ENCODE measurements around the gene GAPDHS.

GAPDHS gene

DNA sequence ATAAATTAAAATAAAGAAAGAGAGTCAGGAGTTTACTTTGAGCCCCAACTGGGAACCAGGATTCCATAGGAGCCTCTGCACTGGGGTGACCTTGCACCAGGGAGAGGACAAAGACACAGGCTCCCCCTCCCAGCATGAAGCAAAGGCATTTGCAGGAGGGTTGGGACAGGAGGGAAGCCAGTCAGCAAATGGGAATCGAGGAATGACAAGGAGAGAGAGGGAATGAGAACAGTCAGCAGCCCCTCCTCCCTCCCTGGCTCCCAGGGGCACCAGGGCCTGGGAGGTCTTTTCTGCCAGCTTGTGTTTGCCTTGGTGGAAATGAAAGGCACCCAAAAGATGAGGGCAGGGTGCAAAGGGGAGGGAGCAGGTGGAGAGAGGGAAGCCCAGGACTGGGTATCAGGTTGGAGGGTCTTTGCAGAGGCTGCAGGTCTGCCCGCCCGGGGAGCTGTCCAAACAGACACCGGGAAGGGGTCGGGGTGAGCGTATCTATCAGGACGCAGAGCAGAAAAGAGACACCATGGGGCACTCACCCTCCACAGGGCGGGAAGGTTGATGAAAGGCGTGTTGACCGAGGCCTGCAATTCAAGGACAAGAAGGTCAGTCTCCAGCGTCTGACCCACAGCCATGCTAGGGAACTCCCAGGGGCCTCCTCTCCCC lies 8.9 kb upstream of the GAPDHS start:
- Histone ChIP-seq H3K27me3 (replicated peaks in 2 of 5; ENCODE audit: control insufficient read depth in 4 of 5, insufficient read depth in 5 of 5, low read length in 4 of 5) (peaks cover 0 to 4% (median 0%) of the 10 kb centered on the region in 5 experiments), H3K4me3 (ENCODE audit: control insufficient read depth in 1 of 7, extremely low read depth in 1 of 7, insufficient read depth in 4 of 7, low read depth in 2 of 7, low read length in 6 of 7) (no peak overlapping the region), H3K4me1 (ENCODE audit: control extremely low read depth in 1 of 4, control insufficient read depth in 4 of 4, insufficient read depth in 4 of 4, low read length in 3 of 4) (peaks cover 0 to 17% (median 10%) of the 10 kb centered on the region in 4 experiments), H3K9me3 (ENCODE audit: control extremely low read depth in 1 of 5, control insufficient read depth in 4 of 5, insufficient read depth in 2 of 5, low read depth in 1 of 5, low read length in 4 of 5) (no peaks in the 10 kb centered on the region), H3K36me3 (ENCODE audit: control insufficient read depth in 4 of 4, insufficient read depth in 4 of 4, low read length in 3 of 4) (no peaks in the 10 kb centered on the region), H3K27ac (ENCODE audit: insufficient read depth in 1 of 2, low read depth in 1 of 2, low read length in 2 of 2, poor library complexity in 1 of 2, severe bottlenecking in 2 of 2) (no peak overlapping the region)
- DNase-seq = no peak
- 85% methylated on average over 10 of the region's 11 CpGs for WGBS (ENCODE audit: insufficient coverage)
- ChIA-PET CTCF (interaction anchor here (0.7 to 1.5 kb wide), 2 partner anchors 25 to 112 kb away, joined by 3 to 4 read pairs; no protein-coding TSS in a partner anchor), POLR2A (no interaction called here)

DNA sequence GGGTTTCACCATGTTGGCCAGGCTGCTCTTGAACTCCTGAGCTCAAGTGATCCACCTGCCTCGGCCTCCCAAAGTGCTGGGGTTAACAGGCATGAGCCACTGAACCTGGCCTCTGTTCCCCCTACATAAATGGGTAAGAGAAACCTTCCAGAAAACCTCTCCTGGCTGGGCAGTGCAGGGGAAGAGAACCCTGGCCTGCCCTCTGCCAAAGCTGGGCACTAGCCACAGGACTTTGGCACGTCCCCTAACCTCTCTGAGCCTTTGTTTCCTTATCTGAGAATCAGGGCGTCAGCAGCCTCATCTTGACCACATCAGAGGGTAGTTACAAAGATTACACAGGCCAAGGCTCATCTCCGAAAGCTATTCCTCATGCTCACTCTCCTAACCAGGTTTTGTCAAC lies 7.4 kb upstream of the GAPDHS start:
- no peak overlapping the region for H3K4me3 ChIP-seq (ENCODE audit: control insufficient read depth in 1 of 7, extremely low read depth in 1 of 7, insufficient read depth in 4 of 7, low read depth in 2 of 7, low read length in 6 of 7)
- no peak overlapping the region for H3K27ac ChIP-seq (ENCODE audit: insufficient read depth in 1 of 2, low read depth in 1 of 2, low read length in 2 of 2, poor library complexity in 1 of 2, severe bottlenecking in 2 of 2)
- H3K27me3 ChIP-seq (replicated peaks in 2 of 5; ENCODE audit: control insufficient read depth in 4 of 5, insufficient read depth in 5 of 5, low read length in 4 of 5) = peaks cover 0 to 5% (median 0%) of the 10 kb centered on the region in 5 experiments
- H3K36me3 ChIP-seq (ENCODE audit: control insufficient read depth in 4 of 4, insufficient read depth in 4 of 4, low read length in 3 of 4) = no peaks in the 10 kb centered on the region
- H3K9me3 ChIP-seq (ENCODE audit: control extremely low read depth in 1 of 5, control insufficient read depth in 4 of 5, insufficient read depth in 2 of 5, low read depth in 1 of 5, low read length in 4 of 5) = no peaks in the 10 kb centered on the region
- WGBS (ENCODE audit: insufficient coverage) = 96% methylated on average over 4 of the region's 4 CpGs
- peaks cover 0 to 25% (median 17%) of the 10 kb centered on the region in 4 experiments for H3K4me1 ChIP-seq (ENCODE audit: control extremely low read depth in 1 of 4, control insufficient read depth in 4 of 4, insufficient read depth in 4 of 4, low read length in 3 of 4)
- ChIA-PET POLR2A (no interaction called here), CTCF (interaction anchor here (0.8 to 1.0 kb wide), 3 partner anchors 14 to 23 kb away, joined by 3 to 4 read pairs (median 4); no protein-coding TSS in a partner anchor)
- DNase-seq = no peak

DNA sequence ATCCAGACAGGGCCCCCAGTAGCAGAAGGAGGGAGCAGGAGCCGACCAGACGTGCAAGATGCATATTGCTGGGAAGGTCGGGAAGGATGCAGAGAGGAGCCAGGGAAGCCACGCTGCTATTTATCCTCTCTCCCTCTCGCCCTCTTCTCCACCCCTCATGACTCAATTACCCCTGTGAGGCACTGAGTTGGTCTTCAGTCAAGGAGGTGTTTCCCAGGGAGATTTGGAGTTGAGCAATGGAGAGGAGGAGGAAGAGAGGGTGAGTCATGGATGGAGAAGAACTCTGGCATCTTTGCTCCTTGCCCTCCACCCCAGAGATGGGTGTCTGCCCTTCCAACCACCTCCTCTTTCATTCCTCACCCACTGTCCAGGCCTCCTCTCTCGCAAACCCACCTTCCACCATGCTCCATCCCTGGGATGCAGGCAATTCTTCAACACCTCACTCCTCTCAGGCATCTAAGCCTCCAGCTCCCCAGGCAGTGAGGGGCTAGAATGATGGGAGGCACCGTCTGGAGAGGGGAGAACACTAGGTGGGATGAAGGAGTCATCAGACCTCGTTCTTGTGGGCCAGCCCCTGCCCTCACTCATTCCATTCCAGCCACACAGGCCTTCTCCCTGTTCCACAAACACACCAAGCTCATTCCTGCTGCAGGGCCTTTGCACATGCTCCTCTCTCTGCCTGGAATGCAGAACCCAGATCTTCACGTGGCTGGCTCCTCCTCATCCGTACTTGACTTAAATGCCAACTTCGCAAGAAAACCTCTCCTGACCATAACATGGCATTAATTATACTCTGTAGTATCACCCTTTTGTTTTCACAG lies 4.8 kb upstream of the GAPDHS start, which contains the start of gene SBSN:
SBSN (minus strand) TSS at position 94 of the 821 bp plus-strand sequence; CDS start at position 64, 30 bp downstream.
- 97% methylated on average over 3 of the region's 11 CpGs for WGBS (ENCODE audit: insufficient coverage)
- Histone ChIP-seq H3K4me1 (ENCODE audit: control extremely low read depth in 1 of 4, control insufficient read depth in 4 of 4, insufficient read depth in 4 of 4, low read length in 3 of 4) (peaks cover 0 to 31% (median 24%) of the 10 kb centered on the region in 4 experiments), H3K27me3 (replicated peaks in 2 of 5; ENCODE audit: control insufficient read depth in 4 of 5, insufficient read depth in 5 of 5, low read length in 4 of 5) (peaks cover 0 to 6% (median 0%) of the 10 kb centered on the region in 5 experiments), H3K27ac (ENCODE audit: insufficient read depth in 1 of 2, low read depth in 1 of 2, low read length in 2 of 2, poor library complexity in 1 of 2, severe bottlenecking in 2 of 2) (no peak within 1 kb of the TSS), H3K9me3 (ENCODE audit: control extremely low read depth in 1 of 5, control insufficient read depth in 4 of 5, insufficient read depth in 2 of 5, low read depth in 1 of 5, low read length in 4 of 5) (no peaks in the 10 kb centered on the region), H3K36me3 (ENCODE audit: control insufficient read depth in 4 of 4, insufficient read depth in 4 of 4, low read length in 3 of 4) (no peaks in the 10 kb centered on the region), H3K4me3 (ENCODE audit: control insufficient read depth in 1 of 7, extremely low read depth in 1 of 7, insufficient read depth in 4 of 7, low read depth in 2 of 7, low read length in 6 of 7) (peak within 1 kb of the TSS in 1 of 7 experiments; percentile 26)
- DNase-seq = no peak
- ChIA-PET POLR2A (interaction anchor here (0.6 kb wide), 1 partner anchor 15 kb away, joined by 5 read pairs; the partner anchor contains the start of gene DMKN), CTCF (interaction anchor here (1.0 to 2.6 kb wide), 3 partner anchors 18 to 24 kb away, joined by 3 to 9 read pairs (median 6); no protein-coding TSS in a partner anchor)

DNA sequence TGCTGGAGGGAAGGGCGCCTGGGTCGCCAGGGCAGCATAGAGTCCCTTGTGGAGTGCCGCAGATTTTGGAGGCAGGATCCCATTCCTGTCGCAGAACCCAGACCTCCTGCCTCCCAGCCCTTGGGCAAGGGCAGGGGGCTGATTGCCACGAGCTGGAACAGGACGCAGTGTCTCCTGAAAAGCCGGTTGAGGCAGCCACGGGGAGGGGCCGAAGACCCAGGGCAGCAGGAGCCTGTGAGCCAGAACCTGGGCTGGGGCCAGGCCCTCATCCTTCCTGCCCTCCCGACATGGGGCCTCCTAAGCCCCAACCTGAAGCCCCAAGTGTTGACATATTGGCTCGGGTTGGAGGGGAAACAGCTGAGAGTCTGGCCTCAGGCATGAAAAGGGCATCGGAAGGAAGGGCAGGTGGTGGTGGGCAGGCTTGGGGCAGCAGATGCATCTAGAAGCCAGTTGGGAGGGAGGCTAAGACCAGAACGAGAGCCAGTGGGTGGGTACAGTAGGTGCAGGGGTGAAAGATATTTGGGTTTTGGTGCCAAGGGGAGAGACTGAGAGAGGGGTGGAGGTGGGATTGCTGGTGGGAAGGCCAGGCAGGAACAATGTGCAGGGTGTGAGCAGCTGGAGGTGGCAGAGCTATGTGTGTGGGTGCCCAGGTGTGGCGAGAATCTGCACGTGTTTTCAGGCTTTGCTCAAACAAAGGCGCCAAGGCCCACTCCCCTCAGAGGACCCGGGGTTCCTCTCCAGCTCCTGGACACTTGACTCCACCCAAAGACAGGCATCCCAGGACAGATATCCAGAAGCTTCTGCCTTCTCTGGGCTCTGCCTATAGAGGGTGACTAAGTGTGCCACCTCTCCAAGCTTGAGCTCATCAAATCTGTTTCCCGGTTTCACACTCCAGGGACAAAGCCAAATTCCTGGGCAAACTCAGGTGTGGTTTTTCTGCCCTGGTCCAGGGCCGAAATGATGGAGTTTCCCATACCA lies 3.7 kb upstream of the GAPDHS start:
- H3K36me3 ChIP-seq (ENCODE audit: control insufficient read depth in 4 of 4, insufficient read depth in 4 of 4, low read length in 3 of 4) = no peaks in the 10 kb centered on the region
- CTCF ChIA-PET = interaction anchor here (0.6 to 2.6 kb wide), 7 partner anchors 9 to 38 kb away, joined by 3 to 9 read pairs (median 3); no protein-coding TSS in a partner anchor
- POLR2A ChIA-PET = no interaction called here
- DNase-seq = peak in 2 of 3 donors; percentile 72 to 84
- no peak overlapping the region for H3K27ac ChIP-seq (ENCODE audit: insufficient read depth in 1 of 2, low read depth in 1 of 2, low read length in 2 of 2, poor library complexity in 1 of 2, severe bottlenecking in 2 of 2)
- peaks cover 0 to 6% (median 0%) of the 10 kb centered on the region in 5 experiments for H3K27me3 ChIP-seq (replicated peaks in 2 of 5; ENCODE audit: control insufficient read depth in 4 of 5, insufficient read depth in 5 of 5, low read length in 4 of 5)
- peak overlapping the region in 2 of 7 experiments; percentile 26 to 38 for H3K4me3 ChIP-seq (ENCODE audit: control insufficient read depth in 1 of 7, extremely low read depth in 1 of 7, insufficient read depth in 4 of 7, low read depth in 2 of 7, low read length in 6 of 7)
- H3K4me1 ChIP-seq (ENCODE audit: control extremely low read depth in 1 of 4, control insufficient read depth in 4 of 4, insufficient read depth in 4 of 4, low read length in 3 of 4) = peaks cover 0 to 40% (median 33%) of the 10 kb centered on the region in 4 experiments
- H3K9me3 ChIP-seq (ENCODE audit: control extremely low read depth in 1 of 5, control insufficient read depth in 4 of 5, insufficient read depth in 2 of 5, low read depth in 1 of 5, low read length in 4 of 5) = no peaks in the 10 kb centered on the region
- 44% methylated on average over 17 of the region's 19 CpGs for WGBS (ENCODE audit: insufficient coverage)

DNA sequence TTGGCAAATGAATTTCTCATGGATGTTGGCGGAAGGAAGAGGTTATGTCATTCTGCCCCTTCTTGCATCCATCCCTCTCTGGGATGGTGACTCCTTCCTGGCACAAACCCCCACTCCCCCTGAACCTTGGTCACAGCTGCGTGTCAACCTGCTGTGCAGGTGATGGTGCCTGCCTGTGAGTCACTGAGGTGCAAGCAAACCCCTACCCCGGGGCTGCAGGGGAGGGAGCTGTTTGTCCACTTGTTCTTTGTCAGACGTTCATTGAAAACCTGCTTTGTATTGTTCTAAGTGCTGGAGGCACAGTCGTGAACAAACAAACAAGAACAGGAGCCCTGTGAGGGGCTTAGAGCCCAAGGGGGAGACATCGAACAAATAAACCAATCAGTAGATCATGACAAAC lies 2.0 kb upstream of the GAPDHS start:
- WGBS (ENCODE audit: insufficient coverage) = 85% methylated on average over 6 of the region's 6 CpGs
- CTCF ChIA-PET = interaction anchor here (1.5 kb wide), 1 partner anchor 21 kb away, joined by 4 read pairs; no protein-coding TSS in a partner anchor
- Histone ChIP-seq H3K4me3 (ENCODE audit: control insufficient read depth in 1 of 7, extremely low read depth in 1 of 7, insufficient read depth in 4 of 7, low read depth in 2 of 7, low read length in 6 of 7) (no peak overlapping the region), H3K9me3 (ENCODE audit: control extremely low read depth in 1 of 5, control insufficient read depth in 4 of 5, insufficient read depth in 2 of 5, low read depth in 1 of 5, low read length in 4 of 5) (no peaks in the 10 kb centered on the region), H3K4me1 (ENCODE audit: control extremely low read depth in 1 of 4, control insufficient read depth in 4 of 4, insufficient read depth in 4 of 4, low read length in 3 of 4) (peaks cover 0 to 40% (median 33%) of the 10 kb centered on the region in 4 experiments), H3K36me3 (ENCODE audit: control insufficient read depth in 4 of 4, insufficient read depth in 4 of 4, low read length in 3 of 4) (no peaks in the 10 kb centered on the region), H3K27me3 (replicated peaks in 2 of 5; ENCODE audit: control insufficient read depth in 4 of 5, insufficient read depth in 5 of 5, low read length in 4 of 5) (peaks cover 0 to 6% (median 0%) of the 10 kb centered on the region in 5 experiments), H3K27ac (ENCODE audit: insufficient read depth in 1 of 2, low read depth in 1 of 2, low read length in 2 of 2, poor library complexity in 1 of 2, severe bottlenecking in 2 of 2) (no peak overlapping the region)
- POLR2A ChIA-PET = no interaction called here
- no peak for DNase-seq

DNA sequence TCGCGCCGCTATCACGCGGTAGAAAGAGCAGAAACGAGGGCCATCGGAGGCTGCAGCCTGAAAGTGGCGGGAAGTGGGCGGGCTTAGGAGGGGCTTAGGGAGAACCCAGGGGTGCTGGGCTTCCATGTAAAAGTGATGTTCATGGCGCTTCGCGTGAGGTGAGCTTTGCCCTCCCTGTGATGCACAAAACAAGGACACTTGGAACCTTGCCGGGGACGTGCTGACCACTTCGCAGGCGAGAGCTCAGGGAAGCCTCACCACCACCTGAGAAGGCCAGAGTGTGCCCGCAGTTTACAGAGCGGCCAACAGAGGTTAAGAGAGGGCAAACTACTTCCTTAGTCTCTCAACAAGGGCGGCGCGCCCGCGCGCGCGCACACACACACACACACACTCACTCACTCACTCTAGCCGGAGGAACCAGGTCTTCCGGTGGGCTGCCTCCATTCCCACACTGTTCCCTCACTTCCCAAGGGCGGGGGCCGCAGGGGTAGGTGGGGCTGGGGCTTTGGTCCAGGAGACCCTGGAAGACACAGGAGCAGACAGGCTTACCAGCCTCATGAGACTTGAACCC lies 651 bp downstream of the GAPDHS start:
- whole genome bisulfite sequencing (ENCODE audit: insufficient coverage) = 1% methylated on average over 28 of the region's 30 CpGs
- CTCF ChIA-PET = interaction anchor here (0.7 to 1.3 kb wide), 3 partner anchors 15 to 56 kb away, joined by 3 to 4 read pairs (median 3); no protein-coding TSS in a partner anchor
- H3K4me3 ChIP-seq (ENCODE audit: control insufficient read depth in 1 of 7, extremely low read depth in 1 of 7, insufficient read depth in 4 of 7, low read depth in 2 of 7, low read length in 6 of 7) = peak overlapping the region; percentile 1 to 78 (median 34)
- DNase-seq = peak; percentile 81 to 91 (median 87)
- POLR2A ChIA-PET = no interaction called here
- no peaks in the 10 kb centered on the region for H3K36me3 ChIP-seq (ENCODE audit: control insufficient read depth in 4 of 4, insufficient read depth in 4 of 4, low read length in 3 of 4)
- peaks cover 0 to 32% (median 28%) of the 10 kb centered on the region in 4 experiments for H3K4me1 ChIP-seq (ENCODE audit: control extremely low read depth in 1 of 4, control insufficient read depth in 4 of 4, insufficient read depth in 4 of 4, low read length in 3 of 4)
- no peak overlapping the region for H3K27ac ChIP-seq (ENCODE audit: insufficient read depth in 1 of 2, low read depth in 1 of 2, low read length in 2 of 2, poor library complexity in 1 of 2, severe bottlenecking in 2 of 2)
- H3K9me3 ChIP-seq (ENCODE audit: control extremely low read depth in 1 of 5, control insufficient read depth in 4 of 5, insufficient read depth in 2 of 5, low read depth in 1 of 5, low read length in 4 of 5) = no peaks in the 10 kb centered on the region
- peaks cover 0 to 4% (median 0%) of the 10 kb centered on the region in 5 experiments for H3K27me3 ChIP-seq (replicated peaks in 2 of 5; ENCODE audit: control insufficient read depth in 4 of 5, insufficient read depth in 5 of 5, low read length in 4 of 5)

All from common myeloid progenitor, CD34-positive (primary cell).